ENCODE data around the gene PTPRK.

The PTPRK gene

DNA sequence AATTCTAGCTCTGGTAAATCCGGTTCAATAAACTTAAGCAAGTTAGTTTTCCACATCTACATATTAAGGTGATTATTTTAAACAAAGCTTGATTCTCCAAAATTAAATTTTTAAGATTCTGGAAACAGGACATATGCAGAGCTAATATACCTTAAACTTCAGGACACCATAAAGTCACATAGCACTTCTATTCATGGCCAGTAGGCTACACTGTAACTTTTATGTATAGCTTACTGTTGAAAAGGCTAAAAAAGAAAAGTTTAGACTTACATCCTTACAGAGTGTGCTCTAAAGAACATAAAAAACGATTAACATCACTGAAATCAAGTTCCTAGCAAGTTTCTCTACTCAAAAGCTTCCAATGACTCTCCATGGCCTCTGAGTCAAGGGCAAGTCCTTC, 224.7 kb downstream of the PTPRK start:
- no peak overlapping the region for H3K27ac ChIP-seq
- TF ChIP-seq ZFX (IDR thresholded peaks at IDR 0.05; ENCODE audit: borderline replicate concordance) = no peak
- TF ChIP-seq, protein P1, sequence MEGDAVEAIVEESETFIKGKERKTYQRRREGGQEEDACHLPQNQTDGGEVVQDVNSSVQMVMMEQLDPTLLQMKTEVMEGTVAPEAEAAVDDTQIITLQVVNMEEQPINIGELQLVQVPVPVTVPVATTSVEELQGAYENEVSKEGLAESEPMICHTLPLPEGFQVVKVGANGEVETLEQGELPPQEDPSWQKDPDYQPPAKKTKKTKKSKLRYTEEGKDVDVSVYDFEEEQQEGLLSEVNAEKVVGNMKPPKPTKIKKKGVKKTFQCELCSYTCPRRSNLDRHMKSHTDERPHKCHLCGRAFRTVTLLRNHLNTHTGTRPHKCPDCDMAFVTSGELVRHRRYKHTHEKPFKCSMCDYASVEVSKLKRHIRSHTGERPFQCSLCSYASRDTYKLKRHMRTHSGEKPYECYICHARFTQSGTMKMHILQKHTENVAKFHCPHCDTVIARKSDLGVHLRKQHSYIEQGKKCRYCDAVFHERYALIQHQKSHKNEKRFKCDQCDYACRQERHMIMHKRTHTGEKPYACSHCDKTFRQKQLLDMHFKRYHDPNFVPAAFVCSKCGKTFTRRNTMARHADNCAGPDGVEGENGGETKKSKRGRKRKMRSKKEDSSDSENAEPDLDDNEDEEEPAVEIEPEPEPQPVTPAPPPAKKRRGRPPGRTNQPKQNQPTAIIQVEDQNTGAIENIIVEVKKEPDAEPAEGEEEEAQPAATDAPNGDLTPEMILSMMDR (IDR thresholded peaks at IDR 0.05) = no peak

DNA sequence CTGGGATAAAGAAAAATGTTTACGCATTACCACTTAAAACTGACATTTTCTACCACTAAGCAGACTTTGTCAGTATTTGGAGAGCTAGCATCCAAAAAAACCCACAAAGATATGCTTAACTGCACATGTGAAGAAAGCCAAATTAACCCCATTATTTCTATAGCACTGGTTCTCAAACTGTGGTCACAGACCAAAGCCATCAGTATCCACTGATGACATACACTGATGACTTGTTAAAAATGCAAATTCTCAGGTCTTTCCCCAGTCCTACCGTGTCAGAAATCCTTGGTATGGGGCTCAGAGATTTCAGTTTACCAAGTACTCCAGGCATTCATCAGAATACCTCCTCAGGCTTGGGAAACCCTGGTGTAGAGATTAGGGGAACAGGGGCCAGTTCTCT, 230.2 kb downstream of the PTPRK start:
- no peak for TF ChIP-seq ZFX (IDR thresholded peaks at IDR 0.05; ENCODE audit: borderline replicate concordance)
- TF ChIP-seq, protein P1 (IDR thresholded peaks at IDR 0.05) = no peak
- no peak overlapping the region for H3K27ac ChIP-seq

GRCh38 chr6:128284128-128284527, 236.3 kb downstream of the PTPRK start:
- no peak overlapping the region for H3K27ac ChIP-seq
- no peak for TF ChIP-seq ZFX (IDR thresholded peaks at IDR 0.05; ENCODE audit: borderline replicate concordance)
- TF ChIP-seq, protein P1 (IDR thresholded peaks at IDR 0.05) = no peak

DNA sequence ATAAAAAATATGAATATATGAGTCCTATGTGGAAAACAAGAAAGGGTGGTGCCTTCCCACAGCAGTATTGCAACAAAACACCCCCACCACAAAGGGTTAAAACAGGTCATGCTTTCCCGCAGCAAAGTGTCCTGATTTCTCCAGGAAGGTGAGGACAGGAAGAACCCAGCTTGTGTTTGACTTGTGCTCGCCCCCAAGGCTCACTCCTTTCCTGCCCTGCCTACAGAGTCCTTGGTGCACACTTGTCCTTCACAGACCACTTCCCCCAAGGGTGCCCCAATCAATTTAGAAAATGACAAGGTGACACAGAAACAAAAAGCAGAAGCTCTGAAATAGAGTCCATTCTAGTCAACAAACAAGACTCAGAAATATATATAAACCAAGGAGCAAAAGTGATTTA, 237.4 kb downstream of the PTPRK start:
- no peak overlapping the region for H3K27ac ChIP-seq
- TF ChIP-seq, protein P1 (IDR thresholded peaks at IDR 0.05) = no peak
- no peak for TF ChIP-seq ZFX (IDR thresholded peaks at IDR 0.05; ENCODE audit: borderline replicate concordance)

- H3K27ac ChIP-seq = no peak overlapping the region
- no peak for TF ChIP-seq ZFX (IDR thresholded peaks at IDR 0.05; ENCODE audit: borderline replicate concordance)
- TF ChIP-seq, protein P1 (IDR thresholded peaks at IDR 0.05) = no peak
These were observed 239.4 kb downstream of the PTPRK start for GRCh38 chr6:128280960-128281359.

DNA sequence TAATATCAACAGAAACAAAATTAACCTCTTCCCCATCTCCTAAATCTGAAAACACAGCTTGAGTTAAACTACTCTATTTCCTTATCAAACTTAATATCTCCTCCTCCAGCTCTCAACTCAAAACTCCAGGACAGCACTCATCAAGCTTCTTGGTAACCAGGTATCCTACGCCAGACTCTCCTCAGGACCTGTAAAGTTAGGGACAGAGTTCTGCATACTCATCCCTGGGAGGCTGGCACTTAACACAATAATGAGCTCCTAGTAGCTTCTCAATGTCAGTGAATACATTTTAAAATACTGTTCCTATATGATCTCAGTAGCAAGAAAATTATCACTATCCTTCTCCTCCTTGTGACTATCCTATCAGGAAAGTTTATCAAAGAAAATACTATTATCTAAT, 240.3 kb downstream of the PTPRK start:
- no peak overlapping the region for H3K27ac ChIP-seq
- TF ChIP-seq, protein P1 (IDR thresholded peaks at IDR 0.05) = no peak
- no peak for TF ChIP-seq ZFX (IDR thresholded peaks at IDR 0.05; ENCODE audit: borderline replicate concordance)

- H3K27ac ChIP-seq = no peak overlapping the region
- TF ChIP-seq ZFX (IDR thresholded peaks at IDR 0.05; ENCODE audit: borderline replicate concordance) = no peak
- TF ChIP-seq, protein P1 (IDR thresholded peaks at IDR 0.05) = no peak
These were observed 241.6 kb downstream of the PTPRK start for GRCh38 chr6:128278836-128279235.

Data from 22Rv1 (cell line).